Measurements from ENCODE around the gene SND1.
"Not testable (repeated sequence)": the region's sequence is repeated elsewhere in the genome, so short reads cannot be mapped to it uniquely, and the experiment has no call there.

Gene SND1

GRCh38 chr7:127950233-127950935, 298.4 kb downstream of the SND1 start:
- H3K4me3 ChIP-seq (ENCODE audit: low read length), result no peak overlapping the region
- no peaks in the 10 kb centered on the region for H3K9me3 ChIP-seq (ENCODE audit: control insufficient read depth, low read length)
- no peaks in the 10 kb centered on the region for H3K4me1 ChIP-seq (ENCODE audit: control insufficient read depth, insufficient read depth, low read length)

DNA sequence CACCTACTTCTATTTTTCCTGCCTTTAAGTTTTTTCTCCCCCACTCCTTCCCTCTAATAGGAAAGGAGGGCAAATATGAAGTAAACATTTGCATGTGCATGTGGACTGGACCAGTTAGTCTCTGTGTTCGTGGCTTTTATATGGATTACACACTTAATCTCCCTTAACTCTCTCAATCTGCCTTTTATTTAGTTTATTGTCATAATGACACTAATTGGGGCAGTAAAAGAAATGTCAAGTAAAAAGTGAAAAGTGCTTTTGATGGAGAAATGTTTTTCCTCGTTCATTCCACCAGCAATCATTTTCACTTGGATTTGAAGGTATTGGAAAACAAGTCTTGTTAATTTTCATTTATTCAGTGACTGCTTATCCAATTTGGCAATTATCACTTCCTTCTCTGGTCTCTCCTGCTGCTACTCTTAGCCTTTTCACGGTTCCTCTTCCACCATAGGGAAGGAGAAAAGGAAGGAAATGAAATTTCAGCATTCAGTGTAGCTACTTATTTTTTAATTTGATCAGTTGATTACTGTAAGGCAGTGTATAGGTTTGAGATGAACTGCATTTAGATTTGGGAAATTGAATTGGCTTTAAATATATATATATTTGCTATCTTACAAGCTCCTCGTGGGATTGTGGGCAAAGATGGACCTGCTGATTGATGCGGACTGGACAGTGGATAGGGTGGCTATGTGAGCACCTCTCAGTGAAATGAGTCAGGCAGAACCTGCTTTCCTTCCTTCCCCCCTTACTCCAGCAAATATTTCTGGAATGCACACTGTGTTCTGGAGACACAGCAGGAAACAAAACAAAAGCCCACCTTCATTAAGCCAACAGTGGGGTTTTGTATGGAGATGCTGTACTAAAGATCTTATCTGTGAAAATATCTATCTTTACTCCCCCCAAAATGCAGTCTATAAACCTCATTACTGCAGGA, 301.7 kb downstream of the SND1 start:
- Histone ChIP-seq H3K36me3 (ENCODE audit: control insufficient read depth, insufficient read depth, low read length) (no peaks in the 10 kb centered on the region), H3K4me1 (ENCODE audit: control insufficient read depth, insufficient read depth, low read length) (no peaks in the 10 kb centered on the region), H3K9ac (ENCODE audit: low read length) (no peak overlapping the region), H3K4me3 (ENCODE audit: low read length) (no peak overlapping the region), H3K9me3 (ENCODE audit: control insufficient read depth, low read length) (no peaks in the 10 kb centered on the region), H3K27me3 (ENCODE audit: control insufficient read depth, insufficient read depth, low read length) (no peaks in the 10 kb centered on the region)

More at GRCh38 chr7:127950233-127950935, 298.4 kb downstream of the SND1 start:
- H3K36me3 ChIP-seq (ENCODE audit: control insufficient read depth, insufficient read depth, low read length), result no peaks in the 10 kb centered on the region
- H3K9ac ChIP-seq (ENCODE audit: low read length), result no peak overlapping the region
- no peaks in the 10 kb centered on the region for H3K27me3 ChIP-seq (ENCODE audit: control insufficient read depth, insufficient read depth, low read length)

DNA sequence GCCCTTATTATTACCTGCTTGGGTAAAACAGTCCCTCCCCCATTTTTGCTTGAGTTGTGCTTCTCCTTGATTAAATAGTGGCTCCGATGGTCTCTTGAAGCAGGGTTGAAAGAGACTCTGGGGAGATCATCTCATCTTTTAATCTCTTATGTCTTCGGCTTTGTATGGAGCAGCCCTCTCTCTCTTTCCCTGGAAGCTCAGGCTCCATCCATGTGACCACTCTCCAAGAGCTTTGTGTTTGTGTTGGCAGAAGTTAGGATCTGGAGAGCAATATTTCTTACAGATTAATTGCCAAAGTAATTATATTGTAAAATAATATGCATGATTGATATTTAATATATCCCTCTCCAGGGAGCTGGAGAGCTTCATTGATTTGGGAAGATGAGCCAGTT, 302.4 kb downstream of the SND1 start:
- no peaks in the 10 kb centered on the region for H3K9me3 ChIP-seq (ENCODE audit: control insufficient read depth, low read length)
- no peaks in the 10 kb centered on the region for H3K36me3 ChIP-seq (ENCODE audit: control insufficient read depth, insufficient read depth, low read length)
- no peak overlapping the region for H3K4me3 ChIP-seq (ENCODE audit: low read length)
- H3K4me1 ChIP-seq (ENCODE audit: control insufficient read depth, insufficient read depth, low read length), result no peaks in the 10 kb centered on the region
- no peak overlapping the region for H3K9ac ChIP-seq (ENCODE audit: low read length)
- H3K27me3 ChIP-seq (ENCODE audit: control insufficient read depth, insufficient read depth, low read length), result no peaks in the 10 kb centered on the region

DNA sequence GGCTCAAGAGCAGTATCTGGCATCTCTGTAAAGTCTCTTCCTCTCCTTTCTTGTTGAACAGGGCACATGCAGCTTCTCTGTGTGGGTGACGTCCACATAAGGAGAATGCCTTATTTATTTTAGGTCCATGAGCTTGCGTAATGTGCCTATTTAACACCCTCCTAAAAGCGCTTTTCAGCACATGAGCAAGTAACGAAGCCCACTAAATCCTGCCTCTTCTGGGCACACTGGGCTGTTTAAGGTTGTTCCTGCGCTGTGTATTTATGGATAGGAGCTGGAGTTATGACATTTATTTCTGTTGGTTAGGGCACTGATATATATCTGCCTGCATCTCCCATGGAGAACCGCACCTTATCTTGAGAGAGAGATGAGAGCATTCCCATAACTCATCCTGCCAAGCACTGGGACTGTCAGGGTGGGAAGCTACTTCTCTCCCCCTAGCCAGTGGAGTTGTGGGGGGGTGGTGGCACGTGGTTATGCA, 303.1 kb downstream of the SND1 start:
- Histone ChIP-seq H3K4me1 (ENCODE audit: control insufficient read depth, insufficient read depth, low read length) (no peaks in the 10 kb centered on the region), H3K4me3 (ENCODE audit: low read length) (no peak overlapping the region), H3K27me3 (ENCODE audit: control insufficient read depth, insufficient read depth, low read length) (no peaks in the 10 kb centered on the region), H3K9me3 (ENCODE audit: control insufficient read depth, low read length) (no peaks in the 10 kb centered on the region), H3K36me3 (ENCODE audit: control insufficient read depth, insufficient read depth, low read length) (no peaks in the 10 kb centered on the region), H3K9ac (ENCODE audit: low read length) (no peak overlapping the region)

- H3K9me3 ChIP-seq (ENCODE audit: control insufficient read depth, low read length), result no peaks in the 10 kb centered on the region
- H3K9ac ChIP-seq (ENCODE audit: low read length), result no peak overlapping the region
- no peaks in the 10 kb centered on the region for H3K36me3 ChIP-seq (ENCODE audit: control insufficient read depth, insufficient read depth, low read length)
These were observed 305.9 kb downstream of the SND1 start for GRCh38 chr7:127957886-127958285.

GRCh38 chr7:127959770-127960169, 307.8 kb downstream of the SND1 start:
- Histone ChIP-seq H3K9me3 (ENCODE audit: control insufficient read depth, low read length) (no peaks in the 10 kb centered on the region), H3K9ac (ENCODE audit: low read length) (no peak overlapping the region), H3K27me3 (ENCODE audit: control insufficient read depth, insufficient read depth, low read length) (no peaks in the 10 kb centered on the region), H3K4me3 (ENCODE audit: low read length) (no peak overlapping the region), H3K36me3 (ENCODE audit: control insufficient read depth, insufficient read depth, low read length) (no peaks in the 10 kb centered on the region), H3K4me1 (ENCODE audit: control insufficient read depth, insufficient read depth, low read length) (peaks cover 9% of the 10 kb centered on the region)

More at GRCh38 chr7:127957886-127958285, 305.9 kb downstream of the SND1 start:
- no peaks in the 10 kb centered on the region for H3K27me3 ChIP-seq (ENCODE audit: control insufficient read depth, insufficient read depth, low read length)
- no peak overlapping the region for H3K4me3 ChIP-seq (ENCODE audit: low read length)
- peaks cover 9% of the 10 kb centered on the region for H3K4me1 ChIP-seq (ENCODE audit: control insufficient read depth, insufficient read depth, low read length)

DNA sequence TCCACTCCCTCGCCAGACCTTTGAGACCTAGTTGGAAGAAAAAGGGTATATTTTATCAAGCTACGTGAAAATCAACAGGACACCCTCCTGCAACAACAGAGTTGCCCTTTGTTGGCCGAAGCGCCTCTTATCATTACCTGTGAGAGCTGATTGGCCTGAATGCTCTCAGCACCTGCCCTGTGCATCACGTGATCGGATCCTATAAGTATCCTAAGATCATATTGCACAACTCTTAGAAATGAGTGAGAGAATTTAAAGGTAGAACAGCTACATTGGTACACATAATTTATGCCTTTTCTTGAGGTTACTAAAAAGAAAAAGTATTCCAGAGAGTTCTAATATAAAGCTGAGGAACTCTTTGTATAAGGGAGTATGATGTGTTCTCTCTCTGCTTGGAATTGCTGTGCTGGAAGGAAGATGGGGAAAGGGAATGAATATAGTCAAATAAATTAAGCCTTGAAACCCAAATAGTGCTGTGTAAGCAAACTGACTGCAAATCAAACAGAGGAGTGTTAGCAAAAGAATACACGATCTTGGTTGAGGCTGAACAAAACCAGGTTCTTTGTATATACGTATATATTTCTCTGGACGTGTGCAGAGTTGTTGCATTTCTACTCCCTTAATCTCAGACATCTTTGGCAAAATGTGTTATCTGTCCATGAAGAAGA, 309.9 kb downstream of the SND1 start:
- H3K9ac ChIP-seq (ENCODE audit: low read length), result no peak overlapping the region
- H3K4me3 ChIP-seq (ENCODE audit: low read length), result no peak overlapping the region
- no peaks in the 10 kb centered on the region for H3K27me3 ChIP-seq (ENCODE audit: control insufficient read depth, insufficient read depth, low read length)
- H3K36me3 ChIP-seq (ENCODE audit: control insufficient read depth, insufficient read depth, low read length), result no peaks in the 10 kb centered on the region
- H3K4me1 ChIP-seq (ENCODE audit: control insufficient read depth, insufficient read depth, low read length), result peaks cover 9% of the 10 kb centered on the region
- H3K9me3 ChIP-seq (ENCODE audit: control insufficient read depth, low read length), result no peaks in the 10 kb centered on the region

DNA sequence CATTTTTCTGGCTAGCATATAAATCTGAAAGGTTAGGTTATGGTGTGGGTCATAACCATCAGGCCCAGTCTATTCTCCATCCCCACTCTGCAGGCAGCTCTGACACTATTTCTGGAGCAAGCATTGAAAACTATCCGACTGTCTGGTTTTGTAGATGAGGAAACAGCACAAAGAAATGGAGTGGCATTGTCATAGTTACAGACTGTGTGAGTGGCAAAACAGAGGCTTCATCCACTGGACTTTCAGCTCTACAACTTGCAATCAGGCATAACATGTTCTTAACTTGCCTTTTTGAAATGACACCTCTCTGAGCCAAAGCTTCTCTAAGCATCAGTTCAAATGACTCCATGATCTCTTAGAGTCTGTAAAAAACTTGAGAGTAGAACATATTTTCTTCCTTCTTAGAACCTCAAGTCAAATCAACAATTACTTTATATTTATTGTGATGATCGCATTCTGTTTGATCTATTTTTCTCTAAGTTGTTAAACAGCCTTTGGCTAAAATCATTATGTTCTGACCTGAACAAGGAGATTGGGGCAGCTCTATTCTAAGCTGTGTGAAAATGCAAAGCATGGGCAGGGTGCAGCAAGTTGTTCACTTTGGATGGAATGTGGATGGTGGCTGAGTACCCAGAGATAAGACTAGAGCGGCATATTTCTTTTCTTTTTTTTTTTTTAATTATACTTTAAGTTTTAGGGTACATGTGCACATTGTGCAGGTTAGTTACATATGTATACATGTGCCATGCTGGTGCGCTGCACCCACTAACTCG, 310.8 kb downstream of the SND1 start:
- no peaks in the 10 kb centered on the region for H3K27me3 ChIP-seq (ENCODE audit: control insufficient read depth, insufficient read depth, low read length)
- no peak overlapping the region for H3K9ac ChIP-seq (ENCODE audit: low read length)
- H3K9me3 ChIP-seq (ENCODE audit: control insufficient read depth, low read length), result no peaks in the 10 kb centered on the region
- no peak overlapping the region for H3K4me3 ChIP-seq (ENCODE audit: low read length)
- H3K4me1 ChIP-seq (ENCODE audit: control insufficient read depth, insufficient read depth, low read length), result peaks cover 9% of the 10 kb centered on the region
- H3K36me3 ChIP-seq (ENCODE audit: control insufficient read depth, insufficient read depth, low read length), result no peaks in the 10 kb centered on the region

GRCh38 chr7:127963850-127964249, 311.9 kb downstream of the SND1 start:
- H3K9me3 ChIP-seq (ENCODE audit: control insufficient read depth, low read length); H3K27me3 ChIP-seq (ENCODE audit: control insufficient read depth, insufficient read depth, low read length); H3K4me3 ChIP-seq (ENCODE audit: low read length); H3K4me1 ChIP-seq (ENCODE audit: control insufficient read depth, insufficient read depth, low read length); H3K36me3 ChIP-seq (ENCODE audit: control insufficient read depth, insufficient read depth, low read length); H3K9ac ChIP-seq (ENCODE audit: low read length): not testable (repeated sequence)

- Histone ChIP-seq H3K4me1 (ENCODE audit: control insufficient read depth, insufficient read depth, low read length) (peaks cover 7% of the 10 kb centered on the region), H3K9me3 (ENCODE audit: control insufficient read depth, low read length) (no peaks in the 10 kb centered on the region), H3K4me3 (ENCODE audit: low read length) (no peak overlapping the region), H3K27me3 (ENCODE audit: control insufficient read depth, insufficient read depth, low read length) (no peaks in the 10 kb centered on the region), H3K36me3 (ENCODE audit: control insufficient read depth, insufficient read depth, low read length) (no peaks in the 10 kb centered on the region), H3K9ac (ENCODE audit: low read length) (no peak overlapping the region)
These were observed 315.3 kb downstream of the SND1 start for GRCh38 chr7:127967281-127967680.

- no peak overlapping the region for H3K4me3 ChIP-seq (ENCODE audit: low read length)
- no peak overlapping the region for H3K9ac ChIP-seq (ENCODE audit: low read length)
- no peaks in the 10 kb centered on the region for H3K27me3 ChIP-seq (ENCODE audit: control insufficient read depth, insufficient read depth, low read length)
- no peaks in the 10 kb centered on the region for H3K36me3 ChIP-seq (ENCODE audit: control insufficient read depth, insufficient read depth, low read length)
- H3K4me1 ChIP-seq (ENCODE audit: control insufficient read depth, insufficient read depth, low read length), result no peaks in the 10 kb centered on the region
- no peaks in the 10 kb centered on the region for H3K9me3 ChIP-seq (ENCODE audit: control insufficient read depth, low read length)
These were observed 316.6 kb downstream of the SND1 start for GRCh38 chr7:127968547-127968946.
